ENCODE results near the gene ING5.

Gene ING5

GRCh38 chr2:241776336-241777169, 74.7 kb downstream of the ING5 start, which contains the start of gene GAL3ST2:
GAL3ST2 (plus strand) TSS chr2:241776822; CDS start chr2:241776956, 134 bp downstream.
- no peak for DNase-seq (ENCODE audit: low spot score)

- no peak for DNase-seq (ENCODE audit: low spot score)
Observed at GRCh38 chr2:241777170-241777685, 75.4 kb downstream of the ING5 start.

DNA sequence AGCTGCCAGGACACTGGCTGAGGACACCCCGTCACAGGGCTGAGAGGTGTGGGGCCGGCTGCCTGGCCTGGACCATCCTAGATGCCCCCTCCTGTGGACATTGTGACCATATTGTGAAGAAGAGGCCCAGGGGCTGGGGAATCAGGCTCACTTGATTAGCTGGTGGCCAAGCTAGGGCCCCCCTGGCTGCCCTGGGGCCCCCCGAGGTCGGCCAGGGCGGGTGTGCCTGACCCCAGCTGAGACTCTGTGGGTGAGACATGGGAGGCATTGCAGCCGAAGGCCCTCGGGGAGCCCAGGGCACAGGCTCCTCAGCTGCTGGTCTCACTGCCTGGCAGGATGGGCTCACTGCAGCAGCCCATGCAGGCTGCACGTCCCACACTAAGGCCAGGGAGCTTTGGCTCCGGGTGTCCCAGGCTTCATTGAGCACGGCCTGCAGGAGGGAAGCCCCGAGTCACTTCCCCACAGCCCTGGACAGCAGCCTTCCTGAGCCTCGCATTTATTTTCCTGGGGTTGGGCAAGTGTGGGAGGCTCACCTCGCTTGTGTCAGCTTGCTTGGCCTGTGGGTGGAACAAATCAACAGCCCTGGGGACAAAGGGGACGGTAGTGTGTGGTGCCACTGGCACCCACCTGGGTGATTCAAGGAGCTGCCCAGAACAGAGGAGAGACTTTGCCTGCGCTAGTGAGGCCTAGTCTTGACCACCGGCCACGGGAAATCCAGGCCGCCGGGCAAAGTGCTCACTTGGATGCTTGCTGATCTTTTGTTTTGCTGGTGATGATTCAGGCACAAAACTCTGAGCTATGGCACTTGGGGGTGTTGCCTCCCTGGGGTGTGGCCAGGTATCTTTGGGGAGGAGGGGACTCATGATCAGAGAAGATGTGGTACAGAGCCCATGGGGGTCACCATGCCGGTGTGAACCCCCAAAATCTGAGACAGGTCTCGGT, 76.1 kb downstream of the ING5 start:
- no peak for DNase-seq (ENCODE audit: low spot score)
